Neural cell (in vitro differentiated cells): Measurements from ENCODE around the gene PHACTR4. TPM values are rescaled to one million over a fixed set of nuclear protein-coding genes. Genes with fewer than 3 reads are reported as not detected.

Experiments
- H2AFZ ChIP-seq: fragments of 200-600, 300-800 bp; sonication (generic), shearing (Covaris generic); 2 replicates; pipeline ENCODE4 v1.6.0; 2014; ENCODE audit warnings: low read depth, mild to moderate bottlenecking, antibody characterized with exemption, low read length, moderate library complexity
- H3F3A ChIP-seq: fragments of 200-600 bp; shearing (Covaris generic); 2 replicates; pipeline ENCODE4 v1.6.1; 2016; ENCODE audit warnings: mild to moderate bottlenecking, moderate library complexity, mixed read lengths, antibody characterized with exemption, low read length; ENCODE audit not compliant: insufficient read depth, poor library complexity, severe bottlenecking
- H3K27ac ChIP-seq: fragments of 200-600, 300-800 bp; sonication (generic), shearing (Covaris generic); 2 replicates; pipeline ENCODE4 v1.5.1; 2014; ENCODE audit warnings: mild to moderate bottlenecking, low read length, moderate library complexity
- H3K27me3 ChIP-seq: fragments of 300-800, 200-600 bp; sonication (generic), shearing (Covaris generic); 2 replicates; pipeline ENCODE4 v1.6.0; 2014; ENCODE audit warnings: mild to moderate bottlenecking, low read depth, low read length, moderate library complexity; ENCODE audit not compliant: insufficient read depth
- H3K36me3 ChIP-seq: fragments of 300-800, 200-600 bp; sonication (generic), shearing (Covaris generic); 2 replicates; pipeline ENCODE4 v1.5.1; 2014; ENCODE audit warnings: mild to moderate bottlenecking, antibody characterized with exemption, low read length, moderate library complexity; ENCODE audit not compliant: insufficient read depth
- H3K4me2 ChIP-seq: fragments of 300-800, 200-600 bp; sonication (generic), shearing (Covaris generic); 2 replicates; pipeline ENCODE4 v1.6.0; 2014; ENCODE audit warnings: mild to moderate bottlenecking, low read length
- H3K4me3 ChIP-seq: fragments of 300-800, 200-600 bp; sonication (generic), shearing (Covaris generic); 2 replicates; pipeline ENCODE4 v1.5.1; 2014; ENCODE audit warnings: mild to moderate bottlenecking, low read length, moderate library complexity
- H3K79me2 ChIP-seq: fragments of 200-600 bp; shearing (Covaris generic); replicated peaks from 2 replicates; pipeline ENCODE4 v1.6.0; 2014; ENCODE audit warnings: mild to moderate bottlenecking, low read length, moderate library complexity; ENCODE audit not compliant: insufficient read depth
- H3K9ac ChIP-seq: fragments of 300-800, 200-600 bp; sonication (generic), shearing (Covaris generic); 2 replicates; pipeline ENCODE4 v1.6.1; 2016; ENCODE audit warnings: mild to moderate bottlenecking, low read length, mixed read lengths
- H3K9me2 ChIP-seq: fragments of 200-600 bp; shearing (Covaris generic); 2 replicates; pipeline ENCODE4 v1.6.1; 2016; ENCODE audit warnings: mild to moderate bottlenecking, low read length, mixed read lengths; ENCODE audit not compliant: insufficient read depth
- H3K9me3 ChIP-seq: fragments of 200-600, 300-800 bp; sonication (generic), shearing (Covaris generic); 2 replicates; pipeline ENCODE4 v1.6.1; 2016; ENCODE audit warnings: mild to moderate bottlenecking, mixed run types, low read length, moderate library complexity, mixed read lengths
- H4K20me1 ChIP-seq: fragments of 200-600 bp; shearing (Covaris generic); 2 replicates; pipeline ENCODE4 v1.6.1; 2016; ENCODE audit warnings: mild to moderate bottlenecking, mixed run types; ENCODE audit not compliant: insufficient read depth
- CTCF ChIP-seq: fragments of 450-650 bp; IDR thresholded peaks from 2 replicates; pipeline ENCODE4 v1.5.1; 2014; ENCODE audit warnings: antibody characterized with exemption, mild to moderate bottlenecking, moderate library complexity; ENCODE audit not compliant: poor library complexity, severe bottlenecking
- EP300 ChIP-seq: fragments of 450-650 bp; conservative IDR thresholded peaks from 2 replicates; pipeline ENCODE4 v1.6.1; 2014; ENCODE audit warnings: antibody characterized with exemption, mild to moderate bottlenecking, moderate library complexity; ENCODE audit not compliant: poor library complexity, severe bottlenecking
- EZH2 ChIP-seq: fragments of 200-600, 300-800 bp; shearing (Covaris generic), sonication (generic); IDR thresholded peaks from 2 replicates; pipeline ENCODE4 v1.6.1; 2014; ENCODE audit warnings: antibody characterized with exemption, low read length, borderline replicate concordance, mild to moderate bottlenecking; ENCODE audit not compliant: insufficient read depth, poor library complexity, severe bottlenecking
- MXI1 ChIP-seq: fragments of 450-650 bp; conservative IDR thresholded peaks from 2 replicates; pipeline ENCODE4 v1.6.1; 2014; ENCODE audit warnings: antibody characterized with exemption, mild to moderate bottlenecking; ENCODE audit not compliant: poor library complexity, severe bottlenecking
- POLR2AphosphoS5 ChIP-seq: IDR thresholded peaks from 2 replicates; pipeline ENCODE4 v1.6.1; 2012
- RAD21 ChIP-seq: fragments of 450-650 bp; conservative IDR thresholded peaks from 2 replicates; pipeline ENCODE4 v1.6.1; 2014; ENCODE audit warnings: antibody characterized with exemption, mild to moderate bottlenecking, moderate library complexity
- REST ChIP-seq: IDR thresholded peaks from 2 replicates; pipeline ENCODE4 v1.6.1; 2012; ENCODE audit warnings: borderline replicate concordance
- SMC3 ChIP-seq: fragments of 450-650 bp; conservative IDR thresholded peaks from 2 replicates; pipeline ENCODE4 v1.6.1; 2014; ENCODE audit warnings: antibody characterized with exemption, mild to moderate bottlenecking, moderate library complexity; ENCODE audit not compliant: poor library complexity
- TAF1 ChIP-seq: IDR thresholded peaks from 2 replicates; pipeline ENCODE4 v1.6.1; 2012; ENCODE audit warnings: low read depth
- polyA plus RNA-seq: library from polyadenylated mRNA; depleted of rRNA; stranded (reverse); fragments of >200 nt; gene quantifications from 2 replicates; pipeline ENCODE4 v1.2.3, GENCODE V29; 2014

PHACTR4 gene
- polyA plus RNA-seq, 1 donor from 2014 or later: 7.9 TPM

- Histone ChIP-seq H3K9ac (no peak overlapping the region), H3K36me3 (no peaks in the 10 kb centered on the region), H3K4me2 (no peak overlapping the region), H4K20me1 (no peaks in the 10 kb centered on the region), H3K9me3 (no peaks in the 10 kb centered on the region), H3K27ac (no peak overlapping the region), H3K9me2 (no peaks in the 10 kb centered on the region), H3K4me3 (no peak overlapping the region), H3F3A (no peaks in the 10 kb centered on the region), H3K27me3 (no peaks in the 10 kb centered on the region), H2AFZ (no peak overlapping the region), H3K79me2 (no peaks in the 10 kb centered on the region)
- no peak for TF ChIP-seq SMC3
Observed at GRCh38 chr1:28457678-28458077, 88.1 kb downstream of the PHACTR4 start.

GRCh38 chr1:28458237-28459228 is 89.0 kb downstream of the PHACTR4 start:
- Histone ChIP-seq H3K9ac (no peak overlapping the region), H3K4me2 (no peak overlapping the region), H3K27me3 (no peaks in the 10 kb centered on the region), H3K9me3 (no peaks in the 10 kb centered on the region), H2AFZ (no peak overlapping the region), H3K36me3 (no peaks in the 10 kb centered on the region), H3F3A (no peaks in the 10 kb centered on the region), H3K9me2 (no peaks in the 10 kb centered on the region), H3K4me3 (no peak overlapping the region), H4K20me1 (no peaks in the 10 kb centered on the region), H3K79me2 (no peaks in the 10 kb centered on the region), H3K27ac (no peak overlapping the region)
- TF ChIP-seq RAD21 (no peak), CTCF (no peak), SMC3 (no peak), TAF1 (no peak), EP300 (no peak), MXI1 (no peak), POLR2AphosphoS5 (no peak), REST (no peak), EZH2 (no peak)
